CD4-positive, alpha-beta T cell (primary cell): ENCODE data around the gene CCDC137. TPM values are rescaled to one million over a fixed set of nuclear protein-coding genes. Genes with fewer than 3 reads are reported as not detected.

ENCODE experiments used
- ATAC-seq: fragments of 200-7000 bp; cut with Tn5 transposase; one replicate; pipeline ENCODE4 v1.10.0; 2022; ENCODE audit warnings: mild to moderate bottlenecking; ENCODE audit not compliant: poor library complexity
- CTCF ChIA-PET: fragments of 350-600 bp; sonication (Branson Sonifier 250); formaldehyde crosslinking; loops from one replicate; lab custom pipeline; 2021; ENCODE audit warnings: antibody characterized with exemption, inconsistent platforms; lab: Charles Lee
- POLR2A ChIA-PET: fragments of 350-600 bp; sonication (Branson Sonifier 250); formaldehyde crosslinking; loops from one replicate; lab custom pipeline; 2021; ENCODE audit warnings: antibody characterized with exemption, inconsistent platforms; lab: Charles Lee
- DNase-seq, 14 experiments: peaks; one replicate each; pipeline ENCODE4 v3.0.0-alpha.2; 2013 to 2020; ENCODE audit warnings: mixed read lengths in 2 of 14
- H3K27ac ChIP-seq, 2 donors: one replicate each; pipeline versions ENCODE4 v1.5.1 to v1.7.0; 2013; ENCODE audit warnings: low read length in 2 of 2, low read depth in 1 of 2, mild to moderate bottlenecking in 1 of 2
- H3K27me3 ChIP-seq, 2 experiments: 1 replicate in 1 of 2; 2 replicates in 1 of 2; pipeline versions ENCODE4 v1.6.1 to v1.7.0; 2013; ENCODE audit warnings: low read length in 2 of 2, control low read depth in 1 of 2, mild to moderate bottlenecking in 1 of 2, moderate library complexity in 1 of 2; ENCODE audit not compliant: insufficient read depth in 2 of 2, control insufficient read depth in 1 of 2
- H3K36me3 ChIP-seq: one replicate; pipeline ENCODE4 v1.6.1; 2013; ENCODE audit warnings: low read length, control low read depth; ENCODE audit not compliant: insufficient read depth
- H3K4me1 ChIP-seq: one replicate; pipeline ENCODE4 v1.6.1; 2013; ENCODE audit warnings: low read length, control low read depth; ENCODE audit not compliant: insufficient read depth
- H3K4me3 ChIP-seq: one replicate; pipeline ENCODE4 v1.5.1; 2013; ENCODE audit warnings: mild to moderate bottlenecking, low read length, moderate library complexity
- H3K9me3 ChIP-seq, 2 experiments: 1 replicate in 1 of 2; 2 replicates in 1 of 2; pipeline versions ENCODE4 v1.6.1 to v1.7.0; 2013; ENCODE audit warnings: low read length in 2 of 2, mild to moderate bottlenecking in 2 of 2, control low read depth in 1 of 2, moderate library complexity in 1 of 2; ENCODE audit not compliant: control insufficient read depth in 1 of 2, insufficient read depth in 1 of 2
- H3K27ac Mint-ChIP-seq: one replicate; pipeline ENCODE4 v1.8.0; 2020; ENCODE audit warnings: mixed read lengths
- H3K27me3 Mint-ChIP-seq: one replicate; pipeline ENCODE4 v1.8.0; 2021; ENCODE audit warnings: mixed read lengths
- H3K36me3 Mint-ChIP-seq: one replicate; pipeline ENCODE4 v1.8.0; 2021; ENCODE audit warnings: low read depth, mixed read lengths
- H3K4me1 Mint-ChIP-seq: one replicate; pipeline ENCODE4 v1.8.0; 2021; ENCODE audit warnings: low read depth, mixed read lengths
- H3K4me3 Mint-ChIP-seq: one replicate; pipeline ENCODE4 v1.8.0; 2020; ENCODE audit warnings: mild to moderate bottlenecking, mixed read lengths
- H3K9me3 Mint-ChIP-seq: one replicate; pipeline ENCODE4 v1.8.0; 2020; ENCODE audit warnings: mixed read lengths
- intact Hi-C, 2 experiments: fragments of 100-400 bp; cut with DNase I in 1 of 2; cut with micrococcal nuclease in 1 of 2; formaldehyde crosslinking; loops; one replicate each; pipeline versions ENCODE4 v1.15.1 to v1.9.0; 2023 to 2025; cut with DNase I, micrococcal nuclease
- total RNA-seq, 174 experiments: library from RNA in 2 of 174; stranded (reverse) in 2 of 174; gene quantifications; one replicate each; pipeline ENCODE4 v1.2.3 and lab custom pipeline; 2021 to 2026
- TF ChIP-seq, protein P1 (sequence below): fragments of 200-600 bp; IDR thresholded peaks from one replicate; pipeline ENCODE4 v1.8.0; 2022; ENCODE audit warnings: antibody characterized with exemption, mild to moderate bottlenecking

The CCDC137 gene
- total RNA-seq, 2 experiments from 2014 or later = 20.8 to 21.7 TPM

DNA sequence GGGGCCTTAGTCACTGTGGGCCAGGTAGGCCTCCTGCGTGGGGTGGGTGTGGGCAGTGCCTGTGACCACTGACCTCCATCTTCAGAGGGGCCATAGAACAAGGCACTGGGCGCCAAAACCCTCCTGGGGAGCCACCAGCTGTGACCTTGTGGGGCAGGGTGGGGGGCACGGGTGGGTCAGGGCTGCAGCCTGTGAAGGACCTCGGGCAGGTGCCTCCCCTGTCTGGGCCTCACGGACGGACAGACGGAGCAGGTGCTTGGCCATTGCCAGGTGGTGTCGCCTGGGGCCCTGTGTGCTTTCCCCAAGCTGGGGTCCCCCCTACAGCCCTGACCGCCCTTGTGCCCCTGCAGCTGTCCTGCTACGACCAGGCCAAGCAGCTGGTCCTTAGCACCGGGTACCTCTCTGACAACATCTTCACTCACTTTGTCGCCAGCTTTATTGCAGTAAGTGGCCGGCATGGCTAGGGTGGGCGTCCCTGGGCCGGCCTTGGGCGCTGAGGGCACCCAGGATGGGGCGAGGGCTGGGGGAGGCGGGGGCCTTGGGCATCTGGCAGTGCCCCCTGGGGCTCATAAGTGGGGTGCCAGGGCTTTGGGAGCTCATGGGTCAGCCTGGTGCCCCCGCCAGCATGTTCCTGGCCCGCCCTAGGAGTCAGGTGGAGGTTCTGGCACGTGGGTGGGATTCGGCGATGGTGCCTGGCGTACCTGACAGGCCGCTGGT is 50.7 kb downstream of the CCDC137 start:
- H3K36me3 Mint-ChIP-seq = no peaks in the 10 kb centered on the region
- ChIA-PET CTCF (no interaction called here), POLR2A (no interaction called here)
- Histone ChIP-seq H3K4me1 (peaks cover 12% of the 10 kb centered on the region), H3K9me3 (no peaks in the 10 kb centered on the region), H3K27me3 (no peaks in the 10 kb centered on the region), H3K4me3 (no peak overlapping the region), H3K27ac (no peak overlapping the region), H3K36me3 (no peaks in the 10 kb centered on the region)
- peaks cover 7% of the 10 kb centered on the region for H3K4me1 Mint-ChIP-seq
- no peak overlapping the region for H3K4me3 Mint-ChIP-seq
- TF ChIP-seq, protein P1, sequence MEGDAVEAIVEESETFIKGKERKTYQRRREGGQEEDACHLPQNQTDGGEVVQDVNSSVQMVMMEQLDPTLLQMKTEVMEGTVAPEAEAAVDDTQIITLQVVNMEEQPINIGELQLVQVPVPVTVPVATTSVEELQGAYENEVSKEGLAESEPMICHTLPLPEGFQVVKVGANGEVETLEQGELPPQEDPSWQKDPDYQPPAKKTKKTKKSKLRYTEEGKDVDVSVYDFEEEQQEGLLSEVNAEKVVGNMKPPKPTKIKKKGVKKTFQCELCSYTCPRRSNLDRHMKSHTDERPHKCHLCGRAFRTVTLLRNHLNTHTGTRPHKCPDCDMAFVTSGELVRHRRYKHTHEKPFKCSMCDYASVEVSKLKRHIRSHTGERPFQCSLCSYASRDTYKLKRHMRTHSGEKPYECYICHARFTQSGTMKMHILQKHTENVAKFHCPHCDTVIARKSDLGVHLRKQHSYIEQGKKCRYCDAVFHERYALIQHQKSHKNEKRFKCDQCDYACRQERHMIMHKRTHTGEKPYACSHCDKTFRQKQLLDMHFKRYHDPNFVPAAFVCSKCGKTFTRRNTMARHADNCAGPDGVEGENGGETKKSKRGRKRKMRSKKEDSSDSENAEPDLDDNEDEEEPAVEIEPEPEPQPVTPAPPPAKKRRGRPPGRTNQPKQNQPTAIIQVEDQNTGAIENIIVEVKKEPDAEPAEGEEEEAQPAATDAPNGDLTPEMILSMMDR = no peak
- ATAC-seq (no peak), DNase-seq (peak in 1 of 14 experiments; percentile 32)
- no peaks in the 10 kb centered on the region for H3K27me3 Mint-ChIP-seq
- intact Hi-C loops = no loop called here
- H3K27ac Mint-ChIP-seq = no peak overlapping the region
- H3K9me3 Mint-ChIP-seq = no peaks in the 10 kb centered on the region

DNA sequence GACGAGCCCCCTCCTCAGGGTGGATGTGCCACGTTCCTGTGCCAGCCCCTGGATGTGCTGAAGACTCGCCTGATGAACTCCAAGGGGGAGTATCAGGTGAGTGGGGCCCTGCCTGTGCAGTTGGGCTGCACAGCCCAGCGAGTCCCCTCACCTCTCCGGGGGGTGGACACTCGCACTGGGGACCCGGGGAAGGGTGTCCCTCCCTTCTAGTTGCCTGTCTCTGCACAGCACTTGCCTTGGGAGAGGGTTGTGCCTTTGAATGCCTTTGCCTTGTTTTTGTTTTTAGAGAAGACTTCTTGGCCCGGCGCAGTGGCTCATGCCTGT is 51.2 kb downstream of the CCDC137 start:
- ChIA-PET POLR2A (no interaction called here), CTCF (no interaction called here)
- H3K27me3 ChIP-seq = no peaks in the 10 kb centered on the region
- no peaks in the 10 kb centered on the region for H3K9me3 ChIP-seq
- peaks cover 5% of the 10 kb centered on the region for H3K4me1 Mint-ChIP-seq
- no peaks in the 10 kb centered on the region for H3K27me3 Mint-ChIP-seq
- intact Hi-C loops = no loop called here
- H3K4me3 ChIP-seq = no peak overlapping the region
- peaks cover 9% of the 10 kb centered on the region for H3K4me1 ChIP-seq
- H3K27ac ChIP-seq = no peak overlapping the region
- no peak overlapping the region for H3K4me3 Mint-ChIP-seq
- no peaks in the 10 kb centered on the region for H3K36me3 Mint-ChIP-seq
- no peaks in the 10 kb centered on the region for H3K36me3 ChIP-seq
- no peaks in the 10 kb centered on the region for H3K9me3 Mint-ChIP-seq
- TF ChIP-seq, protein P1 = no peak
- DNase-seq = no peak
- no peak for ATAC-seq
- H3K27ac Mint-ChIP-seq = no peak overlapping the region

DNA sequence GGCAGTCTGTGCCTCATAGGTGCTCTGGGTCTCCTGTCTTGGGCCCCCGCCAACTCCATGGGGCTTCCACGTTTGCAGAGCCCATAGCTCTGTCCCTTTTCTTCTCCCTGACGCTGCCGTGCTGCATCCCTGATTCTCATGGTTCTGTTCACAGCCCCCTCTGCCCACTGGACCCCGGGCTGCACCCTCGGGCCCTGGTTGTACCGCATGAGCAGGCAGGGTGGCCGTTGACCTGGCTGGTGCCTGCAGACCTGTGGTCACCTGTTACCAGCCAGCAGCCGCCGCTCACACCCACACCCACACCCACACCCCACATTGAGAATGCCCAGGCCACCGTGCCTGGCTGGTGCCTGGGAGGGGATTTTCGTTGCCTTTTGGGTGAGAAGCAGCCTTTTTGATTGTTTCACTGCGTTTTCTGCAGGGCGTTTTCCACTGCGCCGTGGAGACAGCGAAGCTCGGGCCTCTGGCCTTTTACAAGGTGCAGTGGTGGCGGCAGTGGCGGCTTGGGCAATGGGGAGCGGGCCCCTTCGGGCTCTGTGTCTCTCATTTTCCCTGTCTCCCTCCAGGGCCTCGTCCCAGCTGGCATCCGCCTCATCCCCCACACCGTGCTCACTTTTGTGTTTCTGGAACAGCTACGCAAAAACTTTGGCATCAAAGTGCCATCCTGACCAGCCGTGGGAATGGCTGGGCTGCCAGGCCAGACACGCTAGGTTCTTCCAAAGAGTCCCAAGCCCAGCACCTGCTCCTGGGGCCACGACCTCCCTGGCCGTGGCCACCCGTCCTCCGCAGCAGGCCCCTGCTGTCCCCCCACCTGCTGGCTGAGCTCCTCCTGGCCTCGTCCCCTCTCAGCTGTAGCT is 53.1 kb downstream of the CCDC137 start:
- ChIA-PET CTCF (no interaction called here), POLR2A (no interaction called here)
- peak in 1 of 14 experiments; percentile 28 for DNase-seq
- Histone ChIP-seq H3K36me3 (no peaks in the 10 kb centered on the region), H3K4me1 (no peaks in the 10 kb centered on the region), H3K9me3 (no peaks in the 10 kb centered on the region), H3K27me3 (peaks cover 0 to 5% of the 10 kb centered on the region in 2 experiments), H3K4me3 (no peak overlapping the region), H3K27ac (no peak overlapping the region)
- no peak overlapping the region for H3K4me3 Mint-ChIP-seq
- intact Hi-C loops = no loop called here
- no peaks in the 10 kb centered on the region for H3K36me3 Mint-ChIP-seq
- no peak overlapping the region for H3K27ac Mint-ChIP-seq
- no peaks in the 10 kb centered on the region for H3K9me3 Mint-ChIP-seq
- no peak for ATAC-seq
- peaks cover 7% of the 10 kb centered on the region for H3K27me3 Mint-ChIP-seq
- H3K4me1 Mint-ChIP-seq = no peaks in the 10 kb centered on the region
- TF ChIP-seq, protein P1 = no peak
